GM12878 (cell line): ENCODE data around the gene ZNF646. TPM values are rescaled to one million over a fixed set of nuclear protein-coding genes. Genes with fewer than 3 reads are reported as not detected.

Source experiments
- BMI1 ChIP-seq: fragments of 450-650 bp; IDR thresholded peaks from 2 replicates; pipeline ENCODE4 v1.6.1; 2016; ENCODE audit warnings: mild to moderate bottlenecking, moderate library complexity, borderline replicate concordance
- EP300 ChIP-seq, 2 experiments: fragments of 150-350 bp in 1 of 2; IDR thresholded peaks; 2 replicates each; pipeline ENCODE4 v1.6.1; 2011 to 2012; ENCODE audit warnings: low read depth in 2 of 2, low read length in 2 of 2, borderline replicate concordance in 1 of 2, improper control_type of control experiment in 1 of 2, inconsistent platforms in 1 of 2; ENCODE audit not compliant: control insufficient read depth in 1 of 2
- JUNB ChIP-seq: IDR thresholded peaks from 2 replicates; pipeline ENCODE4 v1.6.1; 2016; ENCODE audit warnings: antibody characterized with exemption, mild to moderate bottlenecking
- NR2C1 ChIP-seq: fragments of 450-650 bp; IDR thresholded peaks from 2 replicates; pipeline ENCODE4 v1.6.1; 2017; ENCODE audit warnings: antibody characterized with exemption, mild to moderate bottlenecking, moderate library complexity
- STAT3 ChIP-seq: IDR thresholded peaks from 2 replicates; pipeline ENCODE4 v1.6.1; 2011; ENCODE audit warnings: low read depth, low read length, improper control_type of control experiment
- TAF1 ChIP-seq: IDR thresholded peaks from 2 replicates; pipeline ENCODE4 v1.6.1; 2011; ENCODE audit warnings: mild to moderate bottlenecking, low read depth, low read length, borderline replicate concordance
- polyA plus RNA-seq, 11 experiments: library from polyadenylated mRNA; depleted of rRNA in 4 of 11; unstranded in 6 of 11; stranded (reverse) in 5 of 11; fragments of >200 nt; fragmentation: Nextera tagmentation in 4 of 11; fragmentation: Illumina TruSeq in 1 of 11; extraction: Ambion mirVana in 4 of 11; extraction: Trizol in 1 of 11; gene quantifications; 1 replicate in 1 of 11; 2 replicates in 10 of 11; pipeline versions ENCODE4 v1.2.1 to v1.2.3, GENCODE V29; 2011 to 2016; ENCODE audit warnings: inconsistent platforms in 2 of 11, missing spikeins in 2 of 11, low read depth in 1 of 11
- total RNA-seq, 4 experiments: library from RNA; depleted of rRNA in 3 of 4; stranded (reverse); fragments of >200 nt in 3 of 4; fragmentation: Illumina TruSeq in 1 of 4; extraction: Trizol in 1 of 4; gene quantifications; 2 replicates each; pipeline versions ENCODE4 v1.2.1 to v1.2.3, GENCODE V29; 2013 to 2021
- TF ChIP-seq, protein P1 (sequence below): fragments of 150-350 bp; IDR thresholded peaks from 2 replicates; pipeline ENCODE4 v1.6.1; 2016; ENCODE audit warnings: low read depth, low read length
- TF ChIP-seq, protein P2 (sequence below): IDR thresholded peaks from 2 replicates; pipeline ENCODE4 v1.6.1; 2012; ENCODE audit warnings: low read depth, low read length, improper control_type of control experiment
- TF ChIP-seq, protein P3 (sequence below): fragments of 150-350 bp; IDR thresholded peaks from 2 replicates; pipeline ENCODE4 v1.6.1; 2014; ENCODE audit warnings: mild to moderate bottlenecking, low read depth, low read length

The ZNF646 gene
- total and polyA plus RNA-seq, 10 of the 15 experiments (the other 5 are each of a cell fraction or from before 2014, with no cell fraction given): 0.10 to 21.8 (median 6.4) TPM

DNA sequence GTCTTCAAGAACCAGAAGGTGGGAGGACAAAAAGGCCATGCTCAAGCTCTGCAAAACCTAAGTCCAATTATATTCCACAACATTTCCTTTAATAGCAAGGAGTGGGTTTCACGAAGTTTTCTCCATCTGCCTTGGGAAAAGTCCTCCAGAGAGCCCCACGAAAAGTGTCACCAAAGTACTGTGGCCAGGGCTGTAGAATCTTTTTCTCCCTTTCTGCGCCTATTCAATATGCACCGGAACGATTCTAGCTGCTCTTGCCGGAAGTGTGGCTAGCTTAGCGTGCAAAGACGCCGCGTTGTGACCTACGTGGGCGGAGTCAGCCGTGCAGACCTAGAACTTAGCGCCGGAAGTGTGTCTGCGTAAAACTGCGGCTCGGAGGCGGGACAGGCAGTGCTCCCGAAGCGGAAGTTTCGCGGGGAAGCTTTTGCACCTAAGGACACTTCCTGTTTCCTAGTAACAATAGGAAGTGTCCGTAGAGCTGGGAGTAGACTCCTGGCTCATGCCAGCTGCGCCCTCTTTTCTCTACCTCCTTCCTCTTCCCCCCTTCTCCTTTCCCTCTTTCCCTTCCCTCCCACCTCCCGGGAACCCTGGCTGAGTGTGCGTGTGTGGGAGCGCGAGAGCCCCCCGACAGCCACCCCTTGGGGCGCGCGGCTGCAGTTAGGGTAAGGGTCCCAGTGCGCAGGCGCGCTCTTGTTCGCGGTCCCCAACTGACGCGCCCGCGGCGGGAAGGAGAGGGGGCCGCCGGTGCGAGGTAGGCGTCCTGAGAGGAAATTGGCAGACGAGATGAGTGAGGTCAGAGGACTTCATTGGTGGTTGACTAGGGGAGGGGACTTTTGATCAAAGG is at the start of gene ZNF646, which contains the start of gene ZNF668 (continued):
- peak; percentile 67; the same call in 1 of the 2 replicates for TF ChIP-seq TAF1
- TF ChIP-seq, protein P1, sequence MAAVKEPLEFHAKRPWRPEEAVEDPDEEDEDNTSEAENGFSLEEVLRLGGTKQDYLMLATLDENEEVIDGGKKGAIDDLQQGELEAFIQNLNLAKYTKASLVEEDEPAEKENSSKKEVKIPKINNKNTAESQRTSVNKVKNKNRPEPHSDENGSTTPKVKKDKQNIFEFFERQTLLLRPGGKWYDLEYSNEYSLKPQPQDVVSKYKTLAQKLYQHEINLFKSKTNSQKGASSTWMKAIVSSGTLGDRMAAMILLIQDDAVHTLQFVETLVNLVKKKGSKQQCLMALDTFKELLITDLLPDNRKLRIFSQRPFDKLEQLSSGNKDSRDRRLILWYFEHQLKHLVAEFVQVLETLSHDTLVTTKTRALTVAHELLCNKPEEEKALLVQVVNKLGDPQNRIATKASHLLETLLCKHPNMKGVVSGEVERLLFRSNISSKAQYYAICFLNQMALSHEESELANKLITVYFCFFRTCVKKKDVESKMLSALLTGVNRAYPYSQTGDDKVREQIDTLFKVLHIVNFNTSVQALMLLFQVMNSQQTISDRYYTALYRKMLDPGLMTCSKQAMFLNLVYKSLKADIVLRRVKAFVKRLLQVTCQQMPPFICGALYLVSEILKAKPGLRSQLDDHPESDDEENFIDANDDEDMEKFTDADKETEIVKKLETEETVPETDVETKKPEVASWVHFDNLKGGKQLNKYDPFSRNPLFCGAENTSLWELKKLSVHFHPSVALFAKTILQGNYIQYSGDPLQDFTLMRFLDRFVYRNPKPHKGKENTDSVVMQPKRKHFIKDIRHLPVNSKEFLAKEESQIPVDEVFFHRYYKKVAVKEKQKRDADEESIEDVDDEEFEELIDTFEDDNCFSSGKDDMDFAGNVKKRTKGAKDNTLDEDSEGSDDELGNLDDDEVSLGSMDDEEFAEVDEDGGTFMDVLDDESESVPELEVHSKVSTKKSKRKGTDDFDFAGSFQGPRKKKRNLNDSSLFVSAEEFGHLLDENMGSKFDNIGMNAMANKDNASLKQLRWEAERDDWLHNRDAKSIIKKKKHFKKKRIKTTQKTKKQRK: no peak
- no peak for TF ChIP-seq BMI1
- TF ChIP-seq, protein P2, sequence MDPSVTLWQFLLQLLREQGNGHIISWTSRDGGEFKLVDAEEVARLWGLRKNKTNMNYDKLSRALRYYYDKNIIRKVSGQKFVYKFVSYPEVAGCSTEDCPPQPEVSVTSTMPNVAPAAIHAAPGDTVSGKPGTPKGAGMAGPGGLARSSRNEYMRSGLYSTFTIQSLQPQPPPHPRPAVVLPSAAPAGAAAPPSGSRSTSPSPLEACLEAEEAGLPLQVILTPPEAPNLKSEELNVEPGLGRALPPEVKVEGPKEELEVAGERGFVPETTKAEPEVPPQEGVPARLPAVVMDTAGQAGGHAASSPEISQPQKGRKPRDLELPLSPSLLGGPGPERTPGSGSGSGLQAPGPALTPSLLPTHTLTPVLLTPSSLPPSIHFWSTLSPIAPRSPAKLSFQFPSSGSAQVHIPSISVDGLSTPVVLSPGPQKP: peak; percentile 92
- TF ChIP-seq JUNB: no peak
- TF ChIP-seq NR2C1: peak; percentile 92
- TF ChIP-seq EP300 (IDR thresholded peaks at IDR 0.05; ENCODE audit: borderline replicate concordance in 1 of 2, control insufficient read depth in 1 of 2, low read depth in 2 of 2, low read length in 2 of 2): no peak
- TF ChIP-seq, protein P3, sequence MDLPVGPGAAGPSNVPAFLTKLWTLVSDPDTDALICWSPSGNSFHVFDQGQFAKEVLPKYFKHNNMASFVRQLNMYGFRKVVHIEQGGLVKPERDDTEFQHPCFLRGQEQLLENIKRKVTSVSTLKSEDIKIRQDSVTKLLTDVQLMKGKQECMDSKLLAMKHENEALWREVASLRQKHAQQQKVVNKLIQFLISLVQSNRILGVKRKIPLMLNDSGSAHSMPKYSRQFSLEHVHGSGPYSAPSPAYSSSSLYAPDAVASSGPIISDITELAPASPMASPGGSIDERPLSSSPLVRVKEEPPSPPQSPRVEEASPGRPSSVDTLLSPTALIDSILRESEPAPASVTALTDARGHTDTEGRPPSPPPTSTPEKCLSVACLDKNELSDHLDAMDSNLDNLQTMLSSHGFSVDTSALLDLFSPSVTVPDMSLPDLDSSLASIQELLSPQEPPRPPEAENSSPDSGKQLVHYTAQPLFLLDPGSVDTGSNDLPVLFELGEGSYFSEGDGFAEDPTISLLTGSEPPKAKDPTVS: 0 out of 2 replicates have a peak, but pooled peaks have one; percentile 16
- TF ChIP-seq STAT3: no peak
